ENCODE data around the gene PLEKHA8. TPM values are rescaled to one million over a fixed set of nuclear protein-coding genes. Genes with fewer than 3 reads are reported as not detected.
A peak's percentile ranks its signal among the peaks of the same experiment; 100 is the strongest.

The PLEKHA8 gene
- total RNA-seq, 1 experiment from 2014 or later, result 23.0 TPM

DNA sequence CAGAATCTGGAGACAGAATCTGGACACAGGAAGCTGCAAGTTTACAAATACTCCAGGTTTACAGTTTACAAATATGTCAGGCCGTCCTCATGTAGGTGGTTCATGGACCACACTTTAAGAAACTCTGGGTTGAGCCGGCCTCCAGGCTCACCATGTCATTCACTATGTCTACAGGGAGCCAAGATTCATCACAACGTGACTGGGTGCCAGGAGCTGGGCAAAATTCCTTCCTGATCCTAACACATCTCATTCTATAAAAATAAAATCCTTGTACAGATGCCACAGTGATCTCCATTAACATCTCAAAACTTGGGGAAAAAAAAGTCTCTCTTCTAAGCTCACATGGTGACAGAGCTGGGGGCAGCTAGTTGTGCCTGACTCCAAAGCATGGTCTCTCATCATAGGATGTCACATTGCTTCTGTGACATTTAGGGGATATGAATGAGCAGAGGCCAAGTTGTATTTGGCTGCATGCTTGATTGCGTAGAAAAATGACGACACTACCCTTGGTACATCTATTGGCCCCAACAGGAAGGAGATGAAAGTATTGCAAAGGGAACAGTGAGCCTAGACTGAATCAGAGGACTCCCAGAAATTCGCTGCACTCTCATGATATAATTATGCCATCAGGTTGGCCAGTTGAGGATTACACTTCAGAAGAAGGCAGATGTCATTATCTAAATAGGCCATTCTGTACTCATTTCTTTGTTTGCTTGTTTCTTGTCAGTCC is 142.4 kb downstream of the PLEKHA8 start:
- TF ChIP-seq, protein P1, sequence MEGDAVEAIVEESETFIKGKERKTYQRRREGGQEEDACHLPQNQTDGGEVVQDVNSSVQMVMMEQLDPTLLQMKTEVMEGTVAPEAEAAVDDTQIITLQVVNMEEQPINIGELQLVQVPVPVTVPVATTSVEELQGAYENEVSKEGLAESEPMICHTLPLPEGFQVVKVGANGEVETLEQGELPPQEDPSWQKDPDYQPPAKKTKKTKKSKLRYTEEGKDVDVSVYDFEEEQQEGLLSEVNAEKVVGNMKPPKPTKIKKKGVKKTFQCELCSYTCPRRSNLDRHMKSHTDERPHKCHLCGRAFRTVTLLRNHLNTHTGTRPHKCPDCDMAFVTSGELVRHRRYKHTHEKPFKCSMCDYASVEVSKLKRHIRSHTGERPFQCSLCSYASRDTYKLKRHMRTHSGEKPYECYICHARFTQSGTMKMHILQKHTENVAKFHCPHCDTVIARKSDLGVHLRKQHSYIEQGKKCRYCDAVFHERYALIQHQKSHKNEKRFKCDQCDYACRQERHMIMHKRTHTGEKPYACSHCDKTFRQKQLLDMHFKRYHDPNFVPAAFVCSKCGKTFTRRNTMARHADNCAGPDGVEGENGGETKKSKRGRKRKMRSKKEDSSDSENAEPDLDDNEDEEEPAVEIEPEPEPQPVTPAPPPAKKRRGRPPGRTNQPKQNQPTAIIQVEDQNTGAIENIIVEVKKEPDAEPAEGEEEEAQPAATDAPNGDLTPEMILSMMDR (conservative IDR thresholded peaks at IDR 0.05), result no peak
- TF ChIP-seq EZH2 (IDR thresholded peaks at IDR 0.05; ENCODE audit: low read depth), result no peak
- BruUV-seq (replicated peaks), result no TSS peak
- POLR2A ChIA-PET (ENCODE audit: unreplicated experiment), result no interaction called here
- CTCF ChIA-PET, result no interaction called here
- H4K20me1 ChIP-seq (ENCODE audit: insufficient read depth), result no peaks in the 10 kb centered on the region
- H3K9me2 ChIP-seq (ENCODE audit: insufficient read depth), result no peaks in the 10 kb centered on the region
- H3K79me2 ChIP-seq (ENCODE audit: low read depth), result no peaks in the 10 kb centered on the region
- H3K27me3 ChIP-seq (ENCODE audit: insufficient read depth, low read depth), result no peaks in the 10 kb centered on the region
- no peaks in the 10 kb centered on the region; the same call in 1 of the 2 replicates for H3K9me3 ChIP-seq (ENCODE audit: insufficient read depth, low read depth)
- DNase-seq, result no peak
- no peak overlapping the region for H3K27ac ChIP-seq
- no peaks in the 10 kb centered on the region for H3K36me3 ChIP-seq (ENCODE audit: low read depth)
- no peak overlapping the region for H3K4me3 ChIP-seq
- H2AFZ ChIP-seq, result no peak overlapping the region
- H3K4me1 ChIP-seq (replicated peaks; ENCODE audit: insufficient read depth), result peaks cover 38% of the 10 kb centered on the region
- H3F3A ChIP-seq (ENCODE audit: insufficient read depth, low read depth), result peaks cover 18% of the 10 kb centered on the region; the same call in 1 of the 2 replicates
- intact Hi-C loops (cut with micrococcal nuclease; ENCODE audit: unreplicated experiment), result loop anchor here (5.0 kb wide), 2 partner anchors 143 to 337 kb away; partner anchors contain the start of genes FKBP14 and PLEKHA8
- H3K4me2 ChIP-seq, result no peak overlapping the region

DNA sequence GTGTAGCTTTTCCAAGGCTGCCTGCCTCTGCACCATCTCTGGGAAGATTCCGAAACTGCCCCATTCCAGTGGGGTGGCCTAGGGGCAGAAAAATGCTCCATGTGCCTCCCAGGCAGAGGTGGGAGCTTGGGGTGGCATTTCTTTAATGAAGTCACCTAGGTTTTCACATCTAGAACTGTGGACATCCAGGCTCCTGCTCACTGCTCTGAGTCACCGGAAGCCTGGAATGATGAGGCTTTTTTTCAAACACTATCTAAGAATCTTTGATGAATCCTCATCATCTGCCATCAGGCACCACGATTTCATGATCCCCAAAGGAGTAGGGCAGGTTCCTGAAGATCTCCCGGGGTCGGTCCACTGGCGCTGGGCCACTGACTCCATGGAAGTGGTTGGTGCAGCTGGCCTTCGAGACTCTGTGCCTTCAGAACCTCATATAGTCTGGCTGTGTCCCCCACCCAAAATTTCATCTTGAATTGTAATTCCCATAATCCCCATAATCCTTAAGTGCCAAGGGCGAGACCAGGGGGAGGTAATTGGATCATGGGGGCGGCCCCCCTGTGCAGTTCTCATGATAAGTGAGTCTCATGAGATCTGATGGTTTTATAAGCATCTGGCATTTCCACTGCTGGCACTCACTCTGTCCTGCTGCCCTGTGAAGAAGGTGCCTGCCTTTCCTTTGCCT is 143.7 kb downstream of the PLEKHA8 start:
- H2AFZ ChIP-seq, result no peak overlapping the region
- H3K4me2 ChIP-seq, result no peak overlapping the region
- no peak overlapping the region for H3K4me3 ChIP-seq
- POLR2A ChIA-PET (ENCODE audit: unreplicated experiment), result interaction anchor here (0.5 kb wide), 1 partner anchor 178 kb away, joined by 4 read pairs; no protein-coding TSS in a partner anchor
- BruUV-seq (replicated peaks), result TSS peak; percentile 22
- H3K9me2 ChIP-seq (ENCODE audit: insufficient read depth), result no peaks in the 10 kb centered on the region
- peaks cover 7% of the 10 kb centered on the region; the same call in 1 of the 2 replicates for H3F3A ChIP-seq (ENCODE audit: insufficient read depth, low read depth)
- no peaks in the 10 kb centered on the region for H3K79me2 ChIP-seq (ENCODE audit: low read depth)
- CTCF ChIA-PET, result interaction anchor here (0.6 kb wide), 1 partner anchor 341 kb away, joined by 3 read pairs; no protein-coding TSS in a partner anchor
- TF ChIP-seq EZH2 (IDR thresholded peaks at IDR 0.05; ENCODE audit: low read depth), result no peak
- TF ChIP-seq, protein P1 (conservative IDR thresholded peaks at IDR 0.05), result no peak
- intact Hi-C loops (cut with micrococcal nuclease; ENCODE audit: unreplicated experiment), result loop anchor here (5.0 kb wide), 2 partner anchors 145 to 335 kb away; partner anchors contain the start of genes FKBP14 and PLEKHA8
- H3K4me1 ChIP-seq (replicated peaks; ENCODE audit: insufficient read depth), result peaks cover 25% of the 10 kb centered on the region
- no peaks in the 10 kb centered on the region for H3K36me3 ChIP-seq (ENCODE audit: low read depth)
- H4K20me1 ChIP-seq (ENCODE audit: insufficient read depth), result no peaks in the 10 kb centered on the region
- DNase-seq, result peak; percentile 55 to 60
- H3K27ac ChIP-seq, result no peak overlapping the region
- H3K9me3 ChIP-seq (ENCODE audit: insufficient read depth, low read depth), result no peaks in the 10 kb centered on the region; the same call in 1 of the 2 replicates
- H3K27me3 ChIP-seq (ENCODE audit: insufficient read depth, low read depth), result no peaks in the 10 kb centered on the region

DNA sequence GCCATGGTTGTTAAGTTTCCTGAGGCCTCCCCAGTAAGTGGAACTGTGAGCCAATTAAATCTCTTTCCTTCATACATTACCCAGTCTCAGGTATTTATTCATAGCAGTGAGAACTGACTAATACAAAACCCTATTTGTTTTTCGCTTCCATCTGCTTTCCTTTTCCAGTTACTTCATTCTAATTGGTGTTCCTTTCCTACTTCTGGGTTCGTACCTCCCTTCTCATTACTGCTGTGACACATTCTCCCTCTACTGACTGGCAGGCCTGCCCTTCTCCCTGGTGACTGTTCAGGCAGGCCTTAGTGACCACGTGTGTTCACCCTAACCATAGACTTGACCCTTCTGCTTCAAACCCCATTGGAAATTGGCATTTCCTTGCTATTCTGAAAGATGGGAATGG is 144.2 kb downstream of the PLEKHA8 start:
- no peak overlapping the region for H2AFZ ChIP-seq
- H3K27ac ChIP-seq, result no peak overlapping the region
- H3K4me1 ChIP-seq (replicated peaks; ENCODE audit: insufficient read depth), result peaks cover 23% of the 10 kb centered on the region
- H3K4me3 ChIP-seq, result no peak overlapping the region
- TF ChIP-seq, protein P1 (conservative IDR thresholded peaks at IDR 0.05), result no peak
- TF ChIP-seq EZH2 (IDR thresholded peaks at IDR 0.05; ENCODE audit: low read depth), result no peak
- no peaks in the 10 kb centered on the region for H3K27me3 ChIP-seq (ENCODE audit: insufficient read depth, low read depth)
- DNase-seq, result peak in 1 of 2 experiments; percentile 44
- POLR2A ChIA-PET (ENCODE audit: unreplicated experiment), result no interaction called here
- intact Hi-C loops (cut with micrococcal nuclease; ENCODE audit: unreplicated experiment), result loop anchor here (5.0 kb wide), 2 partner anchors 145 to 335 kb away; partner anchors contain the start of genes FKBP14 and PLEKHA8
- peak overlapping the region; percentile 17 for H3K4me2 ChIP-seq
- no peaks in the 10 kb centered on the region for H3K36me3 ChIP-seq (ENCODE audit: low read depth)
- H3K79me2 ChIP-seq (ENCODE audit: low read depth), result no peaks in the 10 kb centered on the region
- CTCF ChIA-PET, result interaction anchor here (0.7 kb wide), 1 partner anchor 53 kb away, joined by 5 read pairs; no protein-coding TSS in a partner anchor
- no TSS peak for BruUV-seq (replicated peaks)
- H4K20me1 ChIP-seq (ENCODE audit: insufficient read depth), result no peaks in the 10 kb centered on the region
- H3K9me2 ChIP-seq (ENCODE audit: insufficient read depth), result no peaks in the 10 kb centered on the region
- H3F3A ChIP-seq (ENCODE audit: insufficient read depth, low read depth), result peaks cover 4% of the 10 kb centered on the region; the same call in 1 of the 2 replicates
- H3K9me3 ChIP-seq (ENCODE audit: insufficient read depth, low read depth), result no peaks in the 10 kb centered on the region; the same call in 1 of the 2 replicates

Data from PC-9 (cell line).